IPS DF 4.7 (cell line): ENCODE data around the gene CASP2.
"Not testable (repeated sequence)": the region's sequence is repeated elsewhere in the genome, so short reads cannot be mapped to it uniquely, and the experiment has no call there.

ENCODE experiments used
- DNase-seq: peaks from one replicate; pipeline ENCODE4 v3.0.0-alpha.2; 2013; ENCODE audit warnings: low spot score; ENCODE audit errors: extremely low read depth

Gene CASP2

DNA sequence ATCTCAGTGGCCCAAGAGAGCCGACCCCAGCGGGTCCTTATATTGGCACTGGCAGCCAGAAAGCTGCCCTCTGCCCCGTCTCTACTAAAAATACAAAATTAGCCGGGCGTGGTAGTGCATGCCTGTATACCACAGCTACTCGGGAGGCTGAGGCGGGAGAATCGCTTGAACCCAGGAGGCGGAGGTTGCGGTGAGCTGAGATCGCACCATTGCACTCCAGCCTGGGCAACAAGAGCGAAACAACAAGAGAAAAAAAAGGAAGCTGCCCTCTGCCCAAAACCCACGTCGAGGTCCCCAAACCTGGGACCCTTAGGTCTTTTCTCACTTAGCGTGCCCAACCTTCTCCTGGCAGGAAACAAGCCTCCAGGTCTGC, 24.0 kb upstream of the CASP2 start:
- not testable (repeated sequence) for DNase-seq

GRCh38 chr7:143265017-143265693, 23.0 kb upstream of the CASP2 start:
- DNase-seq: no peak

- DNase-seq: no peak
These were observed 18.9 kb upstream of the CASP2 start for GRCh38 chr7:143269251-143269650.

DNA sequence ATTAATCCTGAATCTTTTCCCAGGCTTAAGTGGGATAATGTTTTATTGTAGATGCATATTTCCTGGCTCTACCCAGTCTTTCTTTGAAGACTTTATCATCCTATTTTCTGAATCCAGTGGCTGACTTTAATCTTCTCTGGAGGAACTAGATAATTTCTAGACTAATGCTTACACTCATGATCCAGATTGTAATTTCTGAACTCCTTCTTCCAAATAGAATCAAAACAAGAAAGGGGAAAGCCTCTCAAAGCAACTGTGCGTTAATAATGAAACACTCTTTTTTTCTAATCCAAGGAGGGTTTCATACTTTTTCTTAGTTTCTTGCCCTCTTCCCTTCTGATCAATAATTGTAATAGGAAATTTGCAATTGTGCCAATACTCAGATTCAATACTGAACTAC, 16.9 kb upstream of the CASP2 start:
- DNase-seq: no peak

DNA sequence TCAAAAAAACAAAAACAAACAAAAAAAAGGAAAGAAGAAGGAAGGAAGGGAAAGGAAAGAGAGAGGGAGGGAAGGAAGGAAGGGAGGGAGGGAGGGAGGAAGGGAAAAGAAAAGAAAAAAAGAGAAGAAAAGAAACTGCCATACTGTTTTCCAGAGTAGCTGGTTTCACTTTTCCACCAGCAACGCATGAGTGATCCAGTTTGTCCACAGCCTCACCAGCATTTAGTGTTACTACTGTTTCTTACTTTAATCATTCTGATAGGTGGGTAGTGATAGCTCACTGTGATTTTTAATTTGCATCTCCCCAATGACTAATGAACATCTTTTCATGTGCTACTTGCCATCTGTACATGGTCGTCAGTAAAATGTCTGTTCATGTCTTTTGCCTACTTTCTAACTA, 15.3 kb upstream of the CASP2 start:
- DNase-seq: no peak

- DNase-seq: no peak
These were observed 8.7 kb upstream of the CASP2 start for GRCh38 chr7:143279186-143280098.

DNA sequence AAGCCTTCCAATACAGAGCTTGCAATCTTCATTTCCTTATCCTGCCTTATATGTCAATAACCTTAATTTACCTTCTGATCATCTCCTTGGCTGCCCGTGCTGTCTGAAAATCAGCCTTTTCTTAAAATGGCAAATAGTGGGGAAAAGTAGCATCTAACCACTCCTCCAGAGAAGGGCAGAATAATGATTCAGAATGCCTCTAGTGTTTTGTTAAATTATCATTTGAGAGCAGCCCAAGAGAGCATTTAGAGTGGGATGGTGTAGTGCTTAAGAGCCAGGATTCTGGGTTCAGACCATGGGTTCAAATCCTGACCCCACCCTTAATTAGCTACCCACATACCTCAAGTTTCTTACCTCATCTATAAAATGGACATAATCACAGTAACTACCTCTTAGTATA, 8.0 kb upstream of the CASP2 start:
- DNase-seq: no peak

- no peak for DNase-seq
These were observed 7.6 kb upstream of the CASP2 start for GRCh38 chr7:143280566-143280965.

GRCh38 chr7:143281529-143281928, 6.6 kb upstream of the CASP2 start:
- DNase-seq: no peak

GRCh38 chr7:143282124-143282523, 6.0 kb upstream of the CASP2 start:
- no peak for DNase-seq

- no peak for DNase-seq
These were observed 4.8 kb upstream of the CASP2 start for GRCh38 chr7:143283381-143283780.

DNA sequence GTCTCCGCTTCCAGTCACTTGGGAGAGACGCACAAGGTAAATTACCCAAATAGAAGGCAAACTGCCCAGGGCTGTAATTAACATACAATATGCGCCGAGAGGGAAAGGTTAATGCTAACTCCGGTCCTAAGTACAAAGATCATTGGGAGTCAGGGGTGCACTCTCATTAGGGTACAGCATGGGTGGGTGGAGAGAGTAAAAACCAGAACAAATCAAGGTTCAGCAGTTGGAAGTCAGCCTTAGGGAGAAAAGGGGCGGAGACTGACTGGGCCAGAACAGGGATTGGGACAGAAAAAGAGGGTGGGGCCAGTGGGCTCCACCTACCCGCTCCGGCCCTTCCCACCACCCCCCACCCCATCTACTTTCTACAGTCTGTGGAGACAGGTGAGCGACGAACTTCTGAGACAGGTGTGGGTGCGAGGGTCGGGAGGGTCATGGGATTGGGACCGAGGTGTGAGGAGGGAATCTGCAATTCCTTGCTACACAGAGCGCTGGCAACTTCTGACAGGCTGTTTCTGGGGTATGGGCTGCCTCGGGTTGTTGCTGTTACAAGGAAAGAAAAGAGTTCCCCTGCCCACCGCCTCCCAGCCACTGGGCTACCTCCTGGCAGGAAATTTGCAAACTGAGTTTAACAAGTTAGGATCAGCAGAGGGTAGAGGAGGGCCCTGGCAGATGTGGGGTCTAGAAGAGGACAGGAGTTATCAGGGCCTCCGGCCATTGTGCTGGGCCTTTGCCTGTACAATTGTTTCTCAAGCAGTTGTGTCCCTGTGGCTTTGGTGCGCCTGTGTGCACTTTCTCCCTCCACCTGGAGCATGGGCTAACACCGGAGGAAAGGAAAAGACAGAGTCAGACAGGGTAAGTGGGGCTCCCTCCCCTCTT, 3.3 kb upstream of the CASP2 start, which contains the start of gene TMEM139:
TSS of gene TMEM139 (plus strand) at position 368 of the 879 bp plus-strand sequence. CDS start 1,000 bp downstream, outside the sequence.
- DNase-seq: no peak

GRCh38 chr7:143285470-143285778, 2.7 kb upstream of the CASP2 start:
- DNase-seq: no peak

DNA sequence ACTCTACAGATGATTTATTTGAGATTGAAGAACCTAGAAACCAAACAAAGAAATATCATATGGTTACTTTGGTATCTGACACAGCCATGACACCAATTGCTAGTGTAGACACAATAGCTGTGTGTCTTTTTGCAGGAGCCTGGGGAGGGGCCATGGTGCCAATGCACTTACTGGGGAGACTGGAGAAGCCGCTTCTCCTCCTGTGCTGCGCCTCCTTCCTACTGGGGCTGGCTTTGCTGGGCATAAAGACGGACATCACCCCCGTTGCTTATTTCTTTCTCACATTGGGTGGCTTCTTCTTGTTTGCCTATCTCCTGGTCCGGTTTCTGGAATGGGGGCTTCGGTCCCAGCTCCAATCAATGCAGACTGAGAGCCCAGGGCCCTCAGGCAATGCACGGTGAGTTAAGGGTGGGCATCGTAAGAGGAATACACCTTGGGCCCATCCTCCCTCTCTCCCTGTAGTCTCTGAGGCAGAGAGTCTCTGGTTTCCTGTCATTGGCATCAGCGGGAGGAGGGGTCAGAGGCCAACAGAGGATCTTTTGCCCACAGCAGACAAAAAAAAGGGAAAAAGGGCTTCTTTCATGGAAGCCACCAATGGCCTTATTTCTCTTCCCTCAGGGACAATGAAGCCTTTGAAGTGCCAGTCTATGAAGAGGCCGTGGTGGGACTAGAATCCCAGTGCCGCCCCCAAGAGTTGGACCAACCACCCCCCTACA, 2.2 kb upstream of the CASP2 start:
- DNase-seq: no peak

GRCh38 chr7:143286522-143286890, 1.6 kb upstream of the CASP2 start:
- no peak for DNase-seq

- no peak for DNase-seq
These were observed 714 bp upstream of the CASP2 start for GRCh38 chr7:143287339-143287934.

GRCh38 chr7:143288836-143289235, 685 bp downstream of the CASP2 start:
- no peak for DNase-seq

GRCh38 chr7:143289421-143289820, 1.3 kb downstream of the CASP2 start:
- no peak for DNase-seq

- not testable (repeated sequence) for DNase-seq
These were observed 1.7 kb downstream of the CASP2 start for GRCh38 chr7:143289888-143290287.

- DNase-seq: no peak
These were observed 2.1 kb downstream of the CASP2 start for GRCh38 chr7:143290293-143290692.

DNA sequence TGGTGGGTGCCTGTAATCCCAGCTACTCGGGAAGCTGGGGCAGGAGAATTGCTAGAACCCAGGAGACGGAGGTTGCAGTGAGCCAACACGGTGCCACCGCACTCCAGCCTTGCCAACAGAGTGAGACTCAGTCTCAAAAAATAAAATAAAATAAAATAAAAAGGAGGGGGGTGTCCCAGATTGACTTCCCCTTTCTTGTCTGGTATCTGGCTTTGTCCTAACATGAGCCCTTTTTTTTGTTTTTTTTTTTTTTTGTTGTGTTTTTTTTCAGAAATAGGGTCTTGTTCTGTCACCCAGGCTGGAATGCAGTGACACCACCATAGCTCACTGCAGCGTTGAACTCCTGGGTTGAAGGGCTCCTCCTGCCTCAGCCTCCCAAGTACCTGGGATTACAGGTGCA, 4.7 kb downstream of the CASP2 start:
- DNase-seq: no peak
